Stimulated activated CD8-positive, alpha-beta memory T cell treated with anti-CD3 and anti-CD28 coated beads, Interleukin-4, amount 100 ng/mL, for 4 hours (primary cell): ENCODE measurements around the gene RRAGA.
"Not testable (repeated sequence)": the region's sequence is repeated elsewhere in the genome, so short reads cannot be mapped to it uniquely, and the experiment has no call there.

ENCODE experiments used
- DNase-seq, 2 donors: peaks; one replicate each; pipeline ENCODE4 v3.0.0-alpha.2; 2020; ENCODE audit warnings: low read depth in 2 of 2, low spot score in 1 of 2

Gene RRAGA

GRCh38 chr9:19074836-19075235, 25.6 kb downstream of the RRAGA start:
- DNase-seq = no peak

DNA sequence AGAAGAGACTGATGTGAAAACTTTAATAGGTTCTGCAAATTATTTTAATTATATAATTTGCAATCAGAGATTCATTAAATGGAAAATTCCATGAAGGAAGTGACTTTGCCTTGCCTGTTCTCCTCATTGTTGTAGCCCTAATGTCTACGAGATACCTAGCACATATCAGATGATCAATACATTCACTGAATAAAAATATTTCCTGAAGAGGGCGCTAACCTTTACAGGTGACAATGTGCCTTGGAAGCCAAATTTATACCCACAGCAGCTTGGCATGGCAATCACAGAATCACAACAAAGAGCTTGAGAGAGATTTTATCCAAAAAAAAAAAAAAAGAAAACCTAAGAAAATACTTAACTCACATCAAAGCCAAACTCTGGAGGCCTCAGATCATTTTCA, 36.1 kb downstream of the RRAGA start:
- no peak for DNase-seq

- DNase-seq = no peak
Measured at GRCh38 chr9:19087106-19088000, 38.1 kb downstream of the RRAGA start.

GRCh38 chr9:19097431-19097830, 48.2 kb downstream of the RRAGA start:
- DNase-seq = not testable (repeated sequence)
